Endothelial cell of umbilical vein (primary cell): ENCODE data around the gene TSACC. TPM values are rescaled to one million over a fixed set of nuclear protein-coding genes. Genes with fewer than 3 reads are reported as not detected.

Experiments used
- BruUV-seq: library from RNA; stranded (reverse); fragments of 400-500 nt; replicated peaks from 2 replicates; lab custom pipeline; 2021; lab: Mats Ljungman, UMichigan
- CTCF ChIA-PET: fragments of 300-600, 350-600 bp; sonication (Branson Sonifier 250); formaldehyde crosslinking; loops from one replicate; lab custom pipeline; 2021; ENCODE audit warnings: antibody characterized with exemption, inconsistent platforms; lab: Charles Lee
- POLR2A ChIA-PET: fragments of 300-600, 350-600 bp; sonication (Branson Sonifier 250); formaldehyde crosslinking; loops from one replicate; lab custom pipeline; 2021; ENCODE audit warnings: antibody characterized with exemption, inconsistent platforms; lab: Charles Lee
- DNase-seq: peaks from one replicate; pipeline ENCODE4 v3.0.0-alpha.2; 2011; ENCODE audit warnings: low read depth, low spot score
- FAIRE-seq: peaks from 2 replicates; lab custom pipeline; 2011; peaks lifted over from hg19 to GRCh38; lab: Jason Lieb, UNC
- H2AFZ ChIP-seq: 2 replicates; pipeline ENCODE4 v1.6.0; 2012; ENCODE audit warnings: low read depth, low read length, control low read depth, inconsistent platforms
- H3K27ac ChIP-seq: 2 replicates; pipeline ENCODE4 v1.5.1; 2011; ENCODE audit warnings: low read depth, mild to moderate bottlenecking, control low read depth, low read length, moderate library complexity; ENCODE audit not compliant: insufficient read depth
- H3K27me3 ChIP-seq, 2 experiments: 2 replicates each; pipeline versions ENCODE4 v1.6.0 to v1.6.1; 2011; ENCODE audit warnings: low read length in 2 of 2, mixed read lengths in 1 of 2; ENCODE audit not compliant: control insufficient read depth in 2 of 2, insufficient read depth in 2 of 2
- H3K36me3 ChIP-seq, 2 experiments: 2 replicates in 1 of 2; 3 replicates in 1 of 2; pipeline ENCODE4 v1.5.1; 2011; ENCODE audit warnings: low read length in 2 of 2, mild to moderate bottlenecking in 1 of 2, moderate library complexity in 1 of 2; ENCODE audit not compliant: control insufficient read depth in 2 of 2, insufficient read depth in 2 of 2; ENCODE audit errors: extremely low read depth in 1 of 2
- H3K4me1 ChIP-seq: 3 replicates; pipeline ENCODE4 v1.5.1; 2011; ENCODE audit warnings: mild to moderate bottlenecking, low read length; ENCODE audit not compliant: control insufficient read depth, insufficient read depth; ENCODE audit errors: extremely low read depth
- H3K4me2 ChIP-seq: 2 replicates; pipeline ENCODE4 v1.6.1; 2011; ENCODE audit warnings: low read length, control low read depth, mixed read lengths; ENCODE audit not compliant: insufficient read depth
- H3K4me3 ChIP-seq, 3 experiments: fragments of 200-600 bp in 1 of 3; sonication (generic), shearing (Covaris generic) in 1 of 3; replicated peaks in 1 of 3; 2 replicates each; pipeline ENCODE4 v1.5.1; 2011 to 2016; ENCODE audit warnings: control low read depth in 3 of 3, low read length in 3 of 3, mild to moderate bottlenecking in 2 of 3, inconsistent platforms in 1 of 3, low read depth in 1 of 3, moderate library complexity in 1 of 3; ENCODE audit not compliant: insufficient read depth in 1 of 3
- H3K79me2 ChIP-seq: 2 replicates; pipeline ENCODE4 v1.6.0; 2012; ENCODE audit warnings: low read length, inconsistent platforms; ENCODE audit not compliant: control insufficient read depth, insufficient read depth
- H3K9ac ChIP-seq: replicated peaks from 2 replicates; pipeline ENCODE3; 2011; ENCODE audit warnings: low read length, control low read depth; ENCODE audit not compliant: insufficient read depth; ENCODE audit errors: extremely low read depth
- H3K9me1 ChIP-seq: replicated peaks from 3 replicates; pipeline ENCODE4 v1.6.0; 2011; ENCODE audit warnings: mild to moderate bottlenecking, low read length; ENCODE audit not compliant: control insufficient read depth, insufficient read depth; ENCODE audit errors: extremely low read depth
- H3K9me3 ChIP-seq: replicated peaks from 2 replicates; pipeline ENCODE4 v1.5.1; 2012; ENCODE audit warnings: low read length, inconsistent platforms; ENCODE audit not compliant: control insufficient read depth, insufficient read depth
- H4K20me1 ChIP-seq: replicated peaks from 2 replicates; pipeline ENCODE3; 2011; ENCODE audit warnings: mild to moderate bottlenecking, low read length; ENCODE audit not compliant: control insufficient read depth, insufficient read depth; ENCODE audit errors: extremely low read depth
- CTCF ChIP-seq, 2 donors: IDR thresholded peaks; 1 replicate in 1 of 2; 2 replicates in 1 of 2; pipeline ENCODE4 v1.5.1; 2011; ENCODE audit warnings: low read length in 2 of 2, mild to moderate bottlenecking in 2 of 2, moderate library complexity in 2 of 2, control low read depth in 1 of 2, inconsistent platforms in 1 of 2, low read depth in 1 of 2; ENCODE audit not compliant: insufficient read depth in 1 of 2; ENCODE audit errors: extremely low read depth in 1 of 2
- MYC ChIP-seq: IDR thresholded peaks from one replicate; pipeline ENCODE4 v1.6.1; 2011; ENCODE audit warnings: mild to moderate bottlenecking, low read depth, low read length
- dilution Hi-C: fragments of 300-500 bp; cut with MboI; formaldehyde crosslinking; loops from one replicate; pipeline ENCODE4 v1.15.0; 2019; ENCODE audit warnings: low sequenced_read_pairs; ENCODE audit not compliant: extremely low pct_ligation_motif_present
- intact Hi-C: fragments of 100-400 bp; cut with micrococcal nuclease; formaldehyde crosslinking; loops from one replicate; pipeline ENCODE4 v1.10.0; 2022
- polyA plus RNA-seq, 4 experiments: library from polyadenylated mRNA; depleted of rRNA in 3 of 4; stranded (reverse) in 3 of 4; unstranded in 1 of 4; fragments of >200 nt; gene quantifications; 2 replicates each; pipeline versions ENCODE4 v1.2.1 to v1.2.3, GENCODE V29; 2011 to 2012; ENCODE audit warnings: missing spikeins in 1 of 4
- total RNA-seq: library from RNA; stranded (reverse); gene quantifications from 2 replicates; pipeline ENCODE4 v1.2.3, GENCODE V29; 2021
- TF ChIP-seq, protein P1 (sequence below): IDR thresholded peaks from 2 replicates; pipeline ENCODE4 v1.6.1; 2011; ENCODE audit not compliant: insufficient read depth, insufficient read length

The TSACC gene
- total and polyA plus RNA-seq, 2 donors (not counting 3 experiments of a cell fraction or from before 2014, with no cell fraction given) = 0.69 to 0.94 TPM

GRCh38 chr1:156383023-156383422, 44.7 kb downstream of the TSACC start:
- peaks cover 3% of the 10 kb centered on the region for H3K4me1 ChIP-seq
- no peaks in the 10 kb centered on the region for H3K9me1 ChIP-seq
- no peak overlapping the region for H3K4me3 ChIP-seq
- no peaks in the 10 kb centered on the region for H3K9me3 ChIP-seq
- DNase-seq = peak; percentile 55
- H3K27ac ChIP-seq = no peak overlapping the region
- H3K27me3 ChIP-seq = peaks cover 9 to 11% of the 10 kb centered on the region in 2 experiments
- H3K36me3 ChIP-seq = no peaks in the 10 kb centered on the region
- no peaks in the 10 kb centered on the region for H3K79me2 ChIP-seq
- ChIA-PET CTCF (interaction anchor here (1.0 to 7.4 kb wide), 6 partner anchors 21 to 69 kb away, joined by 4 to 648 read pairs (median 121); no protein-coding TSS in a partner anchor), POLR2A (no interaction called here)
- no peak for TF ChIP-seq MYC
- TF ChIP-seq CTCF (IDR thresholded peaks at IDR 0.05; ENCODE audit: extremely low read depth in 1 of 2, insufficient read depth in 1 of 2, low read depth in 1 of 2, low read length in 2 of 2) = peak; percentile 79 to 94
- H3K9ac ChIP-seq = no peak overlapping the region
- no TSS peak for BruUV-seq
- H4K20me1 ChIP-seq = no peaks in the 10 kb centered on the region
- intact Hi-C loops (loop anchor here (1.0 to 2.0 kb wide), 2 partner anchors 44 to 226 kb away; partner anchors contain the start of genes CCT3 and TSACC), dilution Hi-C loops (no loop called here)
- no peak overlapping the region for H2AFZ ChIP-seq
- H3K4me2 ChIP-seq = no peak overlapping the region
- peak; percentile 43 for FAIRE-seq

GRCh38 chr1:156384007-156384406, 45.7 kb downstream of the TSACC start:
- FAIRE-seq (no peak), DNase-seq (no peak)
- Histone ChIP-seq H3K4me2 (no peak overlapping the region), H4K20me1 (no peaks in the 10 kb centered on the region), H3K4me3 (no peak overlapping the region), H3K36me3 (no peaks in the 10 kb centered on the region), H3K9me3 (no peaks in the 10 kb centered on the region), H3K9ac (no peak overlapping the region), H3K79me2 (no peaks in the 10 kb centered on the region), H3K9me1 (no peaks in the 10 kb centered on the region), H3K27ac (no peak overlapping the region), H2AFZ (no peak overlapping the region), H3K4me1 (peaks cover 3% of the 10 kb centered on the region), H3K27me3 (peaks cover 17% of the 10 kb centered on the region in 2 experiments)
- ChIA-PET CTCF (interaction anchor here (2.3 to 7.4 kb wide), 6 partner anchors 17 to 68 kb away, joined by 29 to 648 read pairs (median 121); no protein-coding TSS in a partner anchor), POLR2A (no interaction called here)
- no peak for TF ChIP-seq MYC
- TF ChIP-seq, protein P1, sequence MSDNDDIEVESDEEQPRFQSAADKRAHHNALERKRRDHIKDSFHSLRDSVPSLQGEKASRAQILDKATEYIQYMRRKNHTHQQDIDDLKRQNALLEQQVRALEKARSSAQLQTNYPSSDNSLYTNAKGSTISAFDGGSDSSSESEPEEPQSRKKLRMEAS = no peak
- dilution Hi-C loops = no loop called here
- intact Hi-C loops = no loop called here
- BruUV-seq = no TSS peak
